ENCODE results near the gene CFAP251.
"Not testable (repeated sequence)": the region's sequence is repeated elsewhere in the genome, so short reads cannot be mapped to it uniquely, and the experiment has no call there.

CFAP251 gene, protein sequence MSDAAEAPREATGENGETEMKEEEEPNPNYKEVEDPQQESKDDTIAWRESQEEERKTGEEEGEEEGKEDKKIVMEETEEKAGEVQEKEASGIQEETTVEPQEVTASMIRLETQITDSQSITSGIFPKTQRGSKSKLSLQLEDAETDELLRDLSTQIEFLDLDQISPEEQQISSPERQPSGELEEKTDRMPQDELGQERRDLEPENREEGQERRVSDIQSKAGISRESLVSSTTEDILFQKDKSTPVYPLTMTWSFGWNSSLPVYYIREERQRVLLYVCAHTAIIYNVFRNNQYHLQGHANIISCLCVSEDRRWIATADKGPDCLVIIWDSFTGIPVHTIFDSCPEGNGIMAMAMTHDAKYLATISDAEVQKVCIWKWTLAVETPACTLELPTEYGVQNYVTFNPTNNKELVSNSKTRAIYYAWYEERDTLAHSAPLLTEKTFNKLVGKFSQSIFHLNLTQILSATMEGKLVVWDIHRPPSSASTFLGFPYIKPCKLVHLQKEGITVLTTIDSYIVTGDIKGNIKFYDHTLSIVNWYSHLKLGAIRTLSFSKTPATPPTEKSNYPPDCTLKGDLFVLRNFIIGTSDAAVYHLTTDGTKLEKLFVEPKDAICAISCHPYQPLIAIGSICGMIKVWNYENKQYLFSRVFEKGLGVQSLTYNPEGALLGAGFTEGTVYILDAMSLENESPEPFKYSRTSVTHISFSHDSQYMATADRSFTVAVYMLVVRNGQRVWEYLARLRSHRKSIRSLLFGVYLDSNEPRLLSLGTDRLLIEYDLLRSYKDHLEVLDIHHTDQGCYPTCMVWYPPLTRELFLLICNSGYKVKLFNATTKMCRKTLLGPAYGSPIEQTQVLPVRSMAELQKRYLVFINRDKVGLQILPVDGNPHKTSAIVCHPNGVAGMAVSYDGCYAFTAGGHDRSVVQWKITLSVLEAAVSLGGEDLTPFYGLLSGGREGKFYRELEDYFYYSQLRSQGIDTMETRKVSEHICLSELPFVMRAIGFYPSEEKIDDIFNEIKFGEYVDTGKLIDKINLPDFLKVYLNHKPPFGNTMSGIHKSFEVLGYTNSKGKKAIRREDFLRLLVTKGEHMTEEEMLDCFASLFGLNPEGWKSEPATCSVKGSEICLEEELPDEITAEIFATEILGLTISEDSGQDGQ

DNA sequence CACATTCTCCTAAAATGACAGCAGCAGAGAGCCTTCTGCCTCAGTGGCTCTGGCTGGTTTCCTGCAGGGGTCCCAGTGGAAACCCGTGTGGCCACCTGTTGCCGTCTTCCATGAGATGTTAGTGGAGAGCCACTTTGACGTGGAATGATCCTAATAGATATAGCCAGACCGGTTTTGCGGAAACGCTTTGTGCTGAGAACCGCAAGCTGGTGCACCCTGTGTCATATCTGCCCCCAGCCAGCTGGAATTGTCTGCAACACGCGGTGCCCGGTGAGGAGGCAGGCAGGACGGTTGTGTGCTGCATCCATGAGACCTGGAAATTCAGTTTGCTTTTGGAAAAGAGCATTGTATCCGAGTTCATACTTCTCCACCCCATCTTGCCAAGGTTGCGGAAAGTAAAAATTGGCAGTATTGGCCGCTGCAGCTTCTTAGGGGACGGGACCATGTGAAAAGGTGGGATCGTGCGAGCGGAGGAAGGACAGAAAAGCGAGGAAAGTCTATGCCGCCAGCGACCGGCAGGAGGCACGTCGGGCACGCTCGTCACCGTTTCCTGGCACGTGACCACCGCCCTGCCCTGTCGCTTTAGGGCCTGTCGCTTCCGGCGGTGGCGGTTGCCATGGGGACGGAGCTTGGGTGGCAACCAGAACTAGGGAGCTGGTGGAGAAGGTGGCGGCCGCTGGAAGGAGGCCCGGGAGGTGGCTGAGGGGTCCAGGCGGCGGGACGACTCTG, at the start of gene CFAP251:
Gene CFAP251 (plus strand): TSS at position 643 of the 729 bp plus-strand sequence. CDS start 2,714 bp downstream, outside the sequence.
- WGBS (ENCODE audit: insufficient coverage, insufficient read length): no CpG with 5 or more reads among the region's 41 CpGs
- H3K4me3 ChIP-seq (ENCODE audit: low read length): peak within 1 kb of the TSS; percentile 26; the same call in 1 of the 2 replicates
- H3K36me3 ChIP-seq (ENCODE audit: control insufficient read depth, insufficient read depth, low read length): no peaks in the 10 kb centered on the region; the same call in 1 of the 2 replicates
- H3K27ac ChIP-seq (ENCODE audit: low read length): no peak within 1 kb of the TSS
- H3K27me3 ChIP-seq (ENCODE audit: control insufficient read depth, insufficient read depth, low read length): no peaks in the 10 kb centered on the region
- DNase-seq (ENCODE audit: low read depth, low spot score): peak; percentile 52
- peaks cover 3% of the 10 kb centered on the region; the same call in 1 of the 2 replicates for H3K4me1 ChIP-seq (ENCODE audit: control insufficient read depth, insufficient read depth, low read length)
- no peaks in the 10 kb centered on the region for H3K9me3 ChIP-seq (ENCODE audit: control insufficient read depth, insufficient read depth, low read length)

DNA sequence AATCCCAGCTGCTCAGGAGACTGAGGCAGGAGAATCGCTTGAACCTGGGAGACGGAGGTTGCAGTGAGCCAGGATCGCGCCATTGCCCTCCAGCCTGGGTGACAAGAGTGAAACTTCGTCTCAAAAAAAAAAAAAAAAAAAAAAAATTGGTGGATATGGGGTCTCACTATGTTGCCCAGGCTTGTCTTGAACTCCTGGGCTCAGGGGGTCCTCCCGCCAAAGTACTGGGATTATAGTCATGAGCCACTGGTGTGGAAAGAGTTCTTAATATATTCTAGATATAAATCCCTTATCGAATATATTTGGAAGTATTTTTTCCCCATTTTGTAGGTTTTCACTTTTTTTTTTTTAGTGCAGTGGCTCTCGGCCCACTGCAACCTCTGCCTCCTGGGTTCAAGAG, 49.2 kb upstream of the CFAP251 start:
- H3K27me3 ChIP-seq (ENCODE audit: control insufficient read depth, insufficient read depth, low read length); H3K36me3 ChIP-seq (ENCODE audit: control insufficient read depth, insufficient read depth, low read length); H3K9me3 ChIP-seq (ENCODE audit: control insufficient read depth, insufficient read depth, low read length); DNase-seq (ENCODE audit: low read depth, low spot score); H3K4me3 ChIP-seq (ENCODE audit: low read length); H3K4me1 ChIP-seq (ENCODE audit: control insufficient read depth, insufficient read depth, low read length); H3K27ac ChIP-seq (ENCODE audit: low read length): not testable (repeated sequence)
- no CpG with 5 or more reads among the region's 8 CpGs for WGBS (ENCODE audit: insufficient coverage, insufficient read length)

DNA sequence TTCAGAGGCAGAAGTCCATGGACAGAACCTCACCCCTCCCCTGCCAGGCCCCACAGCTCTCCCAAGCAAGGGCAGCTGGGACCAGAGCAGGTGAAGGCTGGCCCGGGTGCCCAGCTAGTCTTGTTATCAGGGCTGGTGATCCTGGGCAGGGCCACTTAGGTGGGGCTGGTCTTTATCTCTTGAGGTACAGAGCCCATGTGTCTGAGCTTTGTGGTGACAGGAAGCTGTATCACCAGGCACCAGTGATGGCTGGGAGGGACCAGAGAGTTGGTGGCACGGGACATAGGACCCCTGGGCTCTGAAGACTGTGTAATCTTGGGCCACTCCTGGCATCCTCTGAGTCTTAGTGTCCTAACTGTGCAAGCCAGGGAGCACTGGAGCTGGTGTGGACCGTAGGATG, 46.9 kb upstream of the CFAP251 start:
- WGBS (ENCODE audit: insufficient coverage, insufficient read length): no CpG with 5 or more reads among the region's 3 CpGs
- no peaks in the 10 kb centered on the region for H3K9me3 ChIP-seq (ENCODE audit: control insufficient read depth, insufficient read depth, low read length)
- H3K4me1 ChIP-seq (ENCODE audit: control insufficient read depth, insufficient read depth, low read length): no peaks in the 10 kb centered on the region
- H3K4me3 ChIP-seq (ENCODE audit: low read length): no peak overlapping the region
- H3K27me3 ChIP-seq (ENCODE audit: control insufficient read depth, insufficient read depth, low read length): no peaks in the 10 kb centered on the region; the same call in 1 of the 2 replicates
- DNase-seq (ENCODE audit: low read depth, low spot score): no peak
- H3K27ac ChIP-seq (ENCODE audit: low read length): no peak overlapping the region
- H3K36me3 ChIP-seq (ENCODE audit: control insufficient read depth, insufficient read depth, low read length): no peaks in the 10 kb centered on the region

DNA sequence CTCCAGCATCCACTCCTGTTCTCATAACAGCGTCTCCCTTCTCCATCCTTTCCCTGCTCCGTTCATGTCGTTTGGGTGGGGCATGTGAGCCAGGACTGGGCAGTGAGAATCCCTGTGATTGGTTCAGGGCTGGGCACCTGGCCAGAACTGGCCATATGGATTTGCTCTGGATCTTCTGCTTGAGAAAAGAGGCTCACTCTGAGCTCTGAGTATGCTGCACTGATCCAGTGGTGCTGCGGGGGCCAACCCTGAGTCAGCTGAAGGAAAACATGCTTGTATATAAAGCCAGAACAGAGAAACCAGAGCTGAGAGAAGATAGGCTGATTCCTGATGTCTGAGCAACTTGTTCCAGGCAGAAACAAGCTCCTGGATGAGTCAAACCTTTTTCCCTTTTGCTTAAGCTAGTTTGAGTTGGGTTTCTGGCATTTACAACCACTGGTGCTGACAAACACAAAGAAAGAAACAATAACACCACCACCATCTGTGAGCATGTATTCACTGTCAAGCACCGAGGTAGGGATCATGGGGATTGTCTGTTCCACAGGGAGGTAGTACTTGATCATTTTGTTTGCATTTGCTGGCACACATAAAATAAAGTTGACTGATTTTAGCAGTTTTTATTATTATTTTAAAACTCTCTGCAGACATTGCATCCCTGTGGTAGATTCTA, 45.7 kb upstream of the CFAP251 start:
- Histone ChIP-seq H3K36me3 (ENCODE audit: control insufficient read depth, insufficient read depth, low read length) (no peaks in the 10 kb centered on the region), H3K4me1 (ENCODE audit: control insufficient read depth, insufficient read depth, low read length) (no peaks in the 10 kb centered on the region), H3K9me3 (ENCODE audit: control insufficient read depth, insufficient read depth, low read length) (no peaks in the 10 kb centered on the region), H3K27ac (ENCODE audit: low read length) (no peak overlapping the region), H3K4me3 (ENCODE audit: low read length) (no peak overlapping the region), H3K27me3 (ENCODE audit: control insufficient read depth, insufficient read depth, low read length) (no peaks in the 10 kb centered on the region; the same call in 1 of the 2 replicates)
- DNase-seq (ENCODE audit: low read depth, low spot score): no peak
- WGBS (ENCODE audit: insufficient coverage, insufficient read length): no CpG with 5 or more reads among the region's 5 CpGs

DNA sequence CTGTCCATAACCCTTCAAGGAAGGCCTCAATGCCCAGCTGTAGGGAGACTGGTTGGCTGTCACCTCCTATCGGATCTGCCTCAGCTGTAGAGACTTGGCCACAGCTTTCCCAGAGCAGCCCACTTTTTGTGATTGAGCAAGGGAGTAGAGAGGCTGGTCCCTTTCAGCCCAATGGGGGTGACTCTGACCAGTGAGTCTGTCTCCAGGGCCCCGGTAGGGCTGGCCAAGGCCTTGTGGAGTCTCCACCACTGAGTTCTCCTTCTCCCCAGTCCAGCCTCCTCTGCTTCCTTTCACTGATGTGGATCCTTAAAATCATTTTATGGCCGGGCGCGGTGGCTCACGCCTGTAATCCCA, 45.2 kb upstream of the CFAP251 start:
- Histone ChIP-seq H3K27me3 (ENCODE audit: control insufficient read depth, insufficient read depth, low read length) (no peaks in the 10 kb centered on the region), H3K9me3 (ENCODE audit: control insufficient read depth, insufficient read depth, low read length) (no peaks in the 10 kb centered on the region), H3K27ac (ENCODE audit: low read length) (no peak overlapping the region), H3K4me1 (ENCODE audit: control insufficient read depth, insufficient read depth, low read length) (no peaks in the 10 kb centered on the region), H3K36me3 (ENCODE audit: control insufficient read depth, insufficient read depth, low read length) (no peaks in the 10 kb centered on the region), H3K4me3 (ENCODE audit: low read length) (no peak overlapping the region)
- no CpG with 5 or more reads among the region's 6 CpGs for WGBS (ENCODE audit: insufficient coverage, insufficient read length)
- no peak for DNase-seq (ENCODE audit: low read depth, low spot score)

DNA sequence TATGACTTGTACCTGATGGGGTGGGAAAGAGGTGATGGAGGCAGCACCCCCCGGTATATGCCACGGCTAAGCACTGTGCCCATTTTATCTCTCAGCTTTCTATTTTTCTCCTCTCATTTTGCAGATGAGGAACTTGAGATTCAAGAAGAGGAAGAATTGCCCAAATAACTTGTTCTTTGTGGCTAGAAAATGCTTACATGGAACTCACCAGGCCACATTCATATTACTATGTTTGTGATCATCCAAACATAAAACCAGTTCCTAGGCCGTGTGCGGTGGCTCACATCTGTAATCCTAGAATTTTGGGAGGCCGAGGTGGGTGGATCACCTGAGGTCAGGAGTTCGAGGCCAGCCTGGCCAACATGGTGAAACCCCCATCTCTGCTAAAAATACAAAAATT, 44.3 kb upstream of the CFAP251 start:
- H3K36me3 ChIP-seq (ENCODE audit: control insufficient read depth, insufficient read depth, low read length): no peaks in the 10 kb centered on the region
- H3K27me3 ChIP-seq (ENCODE audit: control insufficient read depth, insufficient read depth, low read length): no peaks in the 10 kb centered on the region
- H3K4me3 ChIP-seq (ENCODE audit: low read length): no peak overlapping the region
- H3K9me3 ChIP-seq (ENCODE audit: control insufficient read depth, insufficient read depth, low read length): no peaks in the 10 kb centered on the region
- no CpG with 5 or more reads among the region's 6 CpGs for WGBS (ENCODE audit: insufficient coverage, insufficient read length)
- no peak for DNase-seq (ENCODE audit: low read depth, low spot score)
- H3K4me1 ChIP-seq (ENCODE audit: control insufficient read depth, insufficient read depth, low read length): no peaks in the 10 kb centered on the region
- no peak overlapping the region for H3K27ac ChIP-seq (ENCODE audit: low read length)

DNA sequence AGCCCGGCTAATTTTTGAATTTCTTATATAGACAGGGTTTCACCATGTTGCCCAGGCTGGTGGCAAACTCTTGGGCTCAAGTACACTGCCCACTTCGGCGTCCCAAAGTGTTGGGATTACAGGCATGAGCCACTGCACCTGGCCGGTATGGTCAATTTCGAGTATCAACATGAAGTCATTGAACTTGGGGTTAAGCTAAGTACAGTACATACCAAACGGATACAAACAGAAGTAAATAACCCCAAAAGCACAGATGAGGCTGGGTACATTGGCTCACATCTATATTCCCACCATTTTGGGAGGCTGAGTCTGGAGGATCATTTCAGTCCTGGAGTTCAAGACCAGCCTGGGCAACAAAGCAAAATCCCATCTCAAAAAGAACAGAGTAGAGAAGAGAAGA, 42.8 kb upstream of the CFAP251 start:
- Histone ChIP-seq H3K36me3 (ENCODE audit: control insufficient read depth, insufficient read depth, low read length) (no peaks in the 10 kb centered on the region), H3K9me3 (ENCODE audit: control insufficient read depth, insufficient read depth, low read length) (no peaks in the 10 kb centered on the region), H3K27me3 (ENCODE audit: control insufficient read depth, insufficient read depth, low read length) (no peaks in the 10 kb centered on the region), H3K27ac (ENCODE audit: low read length) (no peak overlapping the region), H3K4me1 (ENCODE audit: control insufficient read depth, insufficient read depth, low read length) (no peaks in the 10 kb centered on the region), H3K4me3 (ENCODE audit: low read length) (no peak overlapping the region)
- no peak for DNase-seq (ENCODE audit: low read depth, low spot score)
- no CpG with 5 or more reads among the region's 6 CpGs for WGBS (ENCODE audit: insufficient coverage, insufficient read length)

DNA sequence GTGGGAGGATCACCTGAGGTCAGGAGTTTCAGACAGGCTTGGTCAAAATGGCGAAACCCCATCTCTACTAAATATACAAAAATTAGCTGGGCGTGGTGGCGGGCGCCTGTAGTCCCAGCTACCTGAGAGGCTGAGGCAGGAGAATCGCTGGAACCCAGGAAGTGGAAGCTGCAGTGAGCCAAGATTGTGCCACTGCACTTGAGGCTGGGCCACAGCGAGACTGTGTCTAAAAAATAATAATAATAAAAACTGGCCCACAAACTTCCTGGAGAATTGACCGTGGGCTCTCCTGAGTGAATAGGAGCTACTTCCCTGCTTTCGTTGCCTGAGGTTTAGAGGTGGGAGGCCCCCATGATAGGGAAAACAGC, 42.3 kb upstream of the CFAP251 start:
- not testable (repeated sequence) for H3K27me3 ChIP-seq (ENCODE audit: control insufficient read depth, insufficient read depth, low read length); H3K36me3 ChIP-seq (ENCODE audit: control insufficient read depth, insufficient read depth, low read length); H3K4me3 ChIP-seq (ENCODE audit: low read length); DNase-seq (ENCODE audit: low read depth, low spot score); H3K27ac ChIP-seq (ENCODE audit: low read length); H3K4me1 ChIP-seq (ENCODE audit: control insufficient read depth, insufficient read depth, low read length); H3K9me3 ChIP-seq (ENCODE audit: control insufficient read depth, insufficient read depth, low read length)
- no CpG with 5 or more reads among the region's 8 CpGs for WGBS (ENCODE audit: insufficient coverage, insufficient read length)

DNA sequence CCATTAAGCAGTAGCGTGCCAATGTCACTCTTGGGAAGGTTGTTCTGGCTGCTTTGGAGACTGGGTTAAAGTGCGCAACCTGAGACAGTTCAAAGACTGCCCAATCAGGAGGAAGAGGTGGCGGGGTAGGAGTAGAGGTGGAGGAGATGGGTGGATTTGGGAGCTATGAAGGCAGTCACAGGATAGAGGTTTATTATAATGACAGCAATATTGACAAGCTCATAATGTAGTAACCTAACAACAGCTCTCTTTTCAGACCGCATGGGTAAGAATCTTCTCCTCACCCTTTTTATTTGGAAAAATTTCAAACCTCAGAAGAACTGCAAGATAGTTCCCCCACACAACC, 35.1 kb upstream of the CFAP251 start:
- no CpG with 5 or more reads among the region's 4 CpGs for WGBS (ENCODE audit: insufficient coverage, insufficient read length)
- no peaks in the 10 kb centered on the region for H3K9me3 ChIP-seq (ENCODE audit: control insufficient read depth, insufficient read depth, low read length)
- H3K4me1 ChIP-seq (ENCODE audit: control insufficient read depth, insufficient read depth, low read length): 0 out of 2 replicates have a peak, but pooled peaks cover 3% of the 10 kb centered on the region
- H3K4me3 ChIP-seq (ENCODE audit: low read length): no peak overlapping the region
- DNase-seq (ENCODE audit: low read depth, low spot score): no peak
- no peaks in the 10 kb centered on the region for H3K36me3 ChIP-seq (ENCODE audit: control insufficient read depth, insufficient read depth, low read length)
- no peaks in the 10 kb centered on the region for H3K27me3 ChIP-seq (ENCODE audit: control insufficient read depth, insufficient read depth, low read length)
- H3K27ac ChIP-seq (ENCODE audit: low read length): no peak overlapping the region
